ENCODE results near the gene GLYATL3. TPM values are rescaled to one million over a fixed set of nuclear protein-coding genes. Genes with fewer than 3 reads are reported as not detected.

Gene GLYATL3
- total and polyA plus RNA-seq, 4 donors: not detected

Other genes with a start within 250 kb of the GLYATL3 start
- 10 to 100 TPM; 20.7 to 24.2 TPM for gene MMUT, start 36.7 kb upstream of the GLYATL3 start, total RNA-seq
- 10 to 100 TPM; 13.3 to 18.7 TPM for gene MMUT, start 36.7 kb upstream of the GLYATL3 start, polyA plus RNA-seq
- 1 to 10 TPM; 3.8 to 4.2 TPM for gene CENPQ, start 36.6 kb upstream of the GLYATL3 start, total RNA-seq
- gene CENPQ, start 36.6 kb upstream of the GLYATL3 start, polyA plus RNA-seq: 1 to 10 TPM; 5.5 to 7.8 TPM
- 1 to 10 TPM; 1.6 to 9.6 TPM for gene C6orf141, start 50.7 kb downstream of the GLYATL3 start, total RNA-seq
- gene C6orf141, start 50.7 kb downstream of the GLYATL3 start, polyA plus RNA-seq: not detected
- not detected for gene RHAG, start 136.9 kb downstream of the GLYATL3 start, total RNA-seq
- not detected for gene RHAG, start 136.9 kb downstream of the GLYATL3 start, polyA plus RNA-seq
- not detected for gene CRISP2, start 213.6 kb downstream of the GLYATL3 start, total RNA-seq
- not detected for gene CRISP2, start 213.6 kb downstream of the GLYATL3 start, polyA plus RNA-seq
- not detected for gene CRISP3, start 244.5 kb downstream of the GLYATL3 start, total RNA-seq
- gene CRISP3, start 244.5 kb downstream of the GLYATL3 start, polyA plus RNA-seq: under 1 TPM in 1 of 2 donors, not detected in 1; 0.05 TPM